ENCODE data around the gene KIAA1671.

Gene KIAA1671

GRCh38 chr22:25153961-25154666 is 201.6 kb downstream of the KIAA1671 start:
- DNase-seq, result peak; percentile 34

- no peak for DNase-seq
Observed at GRCh38 chr22:25154667-25154999, 202.1 kb downstream of the KIAA1671 start.

- no peak for DNase-seq
Observed at GRCh38 chr22:25156736-25157135, 204.2 kb downstream of the KIAA1671 start.

GRCh38 chr22:25159028-25159427 is 206.5 kb downstream of the KIAA1671 start:
- DNase-seq, result peak; percentile 33

- DNase-seq, result no peak
Observed at GRCh38 chr22:25160120-25160996, 207.8 kb downstream of the KIAA1671 start.

GRCh38 chr22:25161017-25161915 is 208.8 kb downstream of the KIAA1671 start:
- DNase-seq, result no peak

- no peak for DNase-seq
Observed at GRCh38 chr22:25161916-25162530, 209.5 kb downstream of the KIAA1671 start.

GRCh38 chr22:25162561-25162960 is 210.0 kb downstream of the KIAA1671 start:
- DNase-seq, result no peak

GRCh38 chr22:25165785-25166184 is 213.3 kb downstream of the KIAA1671 start:
- DNase-seq, result no peak

- DNase-seq, result no peak
Observed at GRCh38 chr22:25166266-25167040, 213.9 kb downstream of the KIAA1671 start.

- DNase-seq, result no peak
Observed at GRCh38 chr22:25167082-25167481, 214.6 kb downstream of the KIAA1671 start.

GRCh38 chr22:25167834-25168601 is 215.5 kb downstream of the KIAA1671 start:
- no peak for DNase-seq

GRCh38 chr22:25169278-25170031 is 216.9 kb downstream of the KIAA1671 start:
- DNase-seq, result no peak

GRCh38 chr22:25170426-25170980 is 218.0 kb downstream of the KIAA1671 start:
- no peak for DNase-seq

GRCh38 chr22:25172153-25172552 is 219.6 kb downstream of the KIAA1671 start:
- DNase-seq, result no peak

GRCh38 chr22:25174156-25174887 is 221.8 kb downstream of the KIAA1671 start:
- no peak for DNase-seq

- DNase-seq, result no peak
Observed at GRCh38 chr22:25174888-25175411, 222.4 kb downstream of the KIAA1671 start.

- DNase-seq, result no peak
Observed at GRCh38 chr22:25176175-25176574, 223.7 kb downstream of the KIAA1671 start.

- DNase-seq, result no peak
Observed at GRCh38 chr22:25176799-25177198, 224.3 kb downstream of the KIAA1671 start.

Measured in eye (tissue), 1 donor.